Left ventricle myocardium inferior (tissue), 1 donor: ENCODE results near the gene TKTL1. TPM values are rescaled to one million over a fixed set of nuclear protein-coding genes. Genes with fewer than 3 reads are reported as not detected.

Source experiments
- DNase-seq: peaks from one replicate; pipeline ENCODE4 v3.0.0-alpha.2; 2020
- H3K27ac ChIP-seq: fragments of 200-600 bp; replicated peaks from 2 replicates; pipeline ENCODE4 v1.8.0; 2021
- H3K27me3 ChIP-seq: fragments of 200-600 bp; 2 replicates; pipeline ENCODE4 v1.8.0; 2021; ENCODE audit warnings: low read depth
- H3K36me3 ChIP-seq: fragments of 200-600 bp; 2 replicates; pipeline ENCODE4 v1.8.0; 2021
- H3K4me1 ChIP-seq: fragments of 200-600 bp; 2 replicates; pipeline ENCODE4 v1.8.0; 2021
- H3K4me3 ChIP-seq: fragments of 200-600 bp; 2 replicates; pipeline ENCODE4 v1.8.0; 2021; ENCODE audit warnings: mild to moderate bottlenecking, moderate library complexity
- H3K9me3 ChIP-seq: fragments of 200-600 bp; replicated peaks from 2 replicates; pipeline ENCODE4 v1.8.0; 2021
- intact Hi-C: fragments of 100-400 bp; cut with micrococcal nuclease; formaldehyde crosslinking; loops from one replicate; pipeline ENCODE4 v1.11.0; 2022
- total RNA-seq: library from RNA; stranded (reverse); fragmentation: NEBNext Ultra II Directional; extraction: Animal tissue kit (Norgen Biotek cat#: 25700); gene quantifications from one replicate; pipeline ENCODE4 v1.2.1, GENCODE V29; 2021
- TF ChIP-seq, protein P1 (sequence below): fragments of 200-600 bp; IDR thresholded peaks from 2 replicates; pipeline ENCODE4 v1.8.0; 2021; ENCODE audit warnings: antibody characterized with exemption, mild to moderate bottlenecking, borderline replicate concordance
- donor health status: DM: no; HTN: yes; CAD: no; lungs with severe emphysema.

TKTL1 gene
- total RNA-seq, 1 donor from 2014 or later = 11.7 TPM

DNA sequence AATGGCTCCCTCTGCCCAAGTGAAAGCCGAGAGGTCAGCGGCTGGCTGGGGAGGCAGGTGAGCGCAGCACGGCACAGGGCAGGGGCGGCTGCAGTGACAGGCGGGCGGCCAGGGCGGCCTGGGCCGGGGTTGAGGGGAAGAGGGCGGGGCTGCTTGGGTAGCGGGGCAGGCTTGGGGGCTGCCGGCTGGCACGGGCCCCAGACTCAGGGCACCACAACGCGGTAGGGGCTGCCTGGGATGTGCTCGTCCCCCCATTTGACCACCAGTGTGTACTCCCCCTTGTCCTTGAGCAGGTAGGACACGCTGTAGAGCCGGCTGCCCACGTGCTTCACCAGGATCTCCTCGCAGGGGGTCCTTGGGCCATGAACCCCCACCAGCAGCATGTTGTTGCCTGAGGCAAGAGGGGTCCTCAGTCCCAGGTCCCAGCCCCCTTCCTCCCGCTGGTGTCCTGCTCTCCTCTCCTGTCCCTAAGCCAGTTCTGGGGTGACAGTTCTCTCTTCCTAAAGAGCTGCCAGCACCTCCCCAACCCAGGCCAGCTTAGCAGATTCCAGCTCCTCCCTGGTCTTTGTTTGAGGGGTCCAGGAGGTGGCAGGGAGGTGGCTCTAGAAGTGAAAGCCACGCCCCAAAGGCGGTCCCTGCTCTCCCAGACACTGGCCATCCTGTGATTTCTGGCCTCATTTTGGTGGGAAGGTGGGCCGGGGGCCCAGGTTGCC is 53.2 kb downstream of the TKTL1 start:
- TF ChIP-seq, protein P1, sequence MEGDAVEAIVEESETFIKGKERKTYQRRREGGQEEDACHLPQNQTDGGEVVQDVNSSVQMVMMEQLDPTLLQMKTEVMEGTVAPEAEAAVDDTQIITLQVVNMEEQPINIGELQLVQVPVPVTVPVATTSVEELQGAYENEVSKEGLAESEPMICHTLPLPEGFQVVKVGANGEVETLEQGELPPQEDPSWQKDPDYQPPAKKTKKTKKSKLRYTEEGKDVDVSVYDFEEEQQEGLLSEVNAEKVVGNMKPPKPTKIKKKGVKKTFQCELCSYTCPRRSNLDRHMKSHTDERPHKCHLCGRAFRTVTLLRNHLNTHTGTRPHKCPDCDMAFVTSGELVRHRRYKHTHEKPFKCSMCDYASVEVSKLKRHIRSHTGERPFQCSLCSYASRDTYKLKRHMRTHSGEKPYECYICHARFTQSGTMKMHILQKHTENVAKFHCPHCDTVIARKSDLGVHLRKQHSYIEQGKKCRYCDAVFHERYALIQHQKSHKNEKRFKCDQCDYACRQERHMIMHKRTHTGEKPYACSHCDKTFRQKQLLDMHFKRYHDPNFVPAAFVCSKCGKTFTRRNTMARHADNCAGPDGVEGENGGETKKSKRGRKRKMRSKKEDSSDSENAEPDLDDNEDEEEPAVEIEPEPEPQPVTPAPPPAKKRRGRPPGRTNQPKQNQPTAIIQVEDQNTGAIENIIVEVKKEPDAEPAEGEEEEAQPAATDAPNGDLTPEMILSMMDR = no peak
- Histone ChIP-seq H3K9me3 (no peaks in the 10 kb centered on the region), H3K36me3 (peaks cover 54% of the 10 kb centered on the region), H3K4me1 (peaks cover 15% of the 10 kb centered on the region), H3K27me3 (no peaks in the 10 kb centered on the region), H3K27ac (peak overlapping the region; percentile 16), H3K4me3 (no peak overlapping the region)
- no peak for DNase-seq
- intact Hi-C loops = no loop called here

DNA sequence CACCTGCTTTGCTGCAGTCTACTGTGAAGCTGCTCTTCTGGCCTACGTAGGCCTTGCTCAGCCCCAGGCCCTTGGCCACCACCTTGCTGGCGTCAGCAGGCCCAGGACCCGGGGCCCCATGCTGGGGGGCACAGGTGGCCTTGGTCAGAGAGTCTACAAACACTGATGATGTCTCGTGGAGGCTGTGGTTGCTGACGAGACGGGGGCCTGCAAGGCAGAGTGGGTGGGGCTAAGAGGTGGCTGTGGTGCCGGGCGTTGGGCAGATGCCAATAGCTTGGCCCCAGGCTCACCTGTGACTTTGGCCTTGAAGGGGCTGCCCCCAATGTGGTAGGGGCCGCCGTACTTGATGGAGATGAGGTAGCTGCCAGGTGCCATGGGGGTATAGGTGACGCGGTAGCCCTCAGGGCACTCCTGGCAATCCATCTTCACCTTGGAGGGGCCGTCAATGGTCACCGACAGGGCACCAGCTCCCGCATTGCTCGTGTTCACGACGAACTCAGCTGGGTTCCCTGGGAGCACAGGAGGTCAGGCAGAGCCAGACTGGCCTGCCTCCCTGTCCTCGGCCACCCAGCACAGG is 53.9 kb downstream of the TKTL1 start:
- no peaks in the 10 kb centered on the region for H3K9me3 ChIP-seq
- peaks cover 60% of the 10 kb centered on the region for H3K36me3 ChIP-seq
- intact Hi-C loops = no loop called here
- DNase-seq = no peak
- H3K4me1 ChIP-seq = peaks cover 15% of the 10 kb centered on the region
- H3K27ac ChIP-seq = peak overlapping the region; percentile 16
- H3K4me3 ChIP-seq = no peak overlapping the region
- no peaks in the 10 kb centered on the region for H3K27me3 ChIP-seq
- TF ChIP-seq, protein P1 = no peak

DNA sequence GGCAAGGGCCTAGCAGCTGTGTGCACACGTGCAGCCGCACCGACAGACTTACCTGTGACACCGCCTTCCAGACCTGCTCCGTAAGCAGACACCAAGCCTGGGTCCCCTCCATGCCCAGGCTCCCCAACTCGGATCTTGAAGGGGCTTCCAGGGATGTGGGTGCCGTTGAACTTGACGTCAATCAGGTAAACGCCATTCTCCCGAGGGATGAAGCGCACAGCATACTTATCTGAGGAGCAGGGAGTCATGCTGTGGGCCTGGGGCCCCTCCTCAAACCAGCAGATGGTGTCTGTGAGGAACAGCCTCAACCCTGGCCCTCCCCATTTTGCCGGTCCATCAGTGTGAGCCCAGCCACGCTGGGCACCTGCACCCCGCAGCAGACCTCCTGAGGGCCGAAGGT is 54.4 kb downstream of the TKTL1 start:
- no peak overlapping the region for H3K4me3 ChIP-seq
- H3K27me3 ChIP-seq = no peaks in the 10 kb centered on the region
- TF ChIP-seq, protein P1 = no peak
- peaks cover 15% of the 10 kb centered on the region for H3K4me1 ChIP-seq
- H3K27ac ChIP-seq = no peak overlapping the region
- H3K36me3 ChIP-seq = peaks cover 66% of the 10 kb centered on the region
- H3K9me3 ChIP-seq = no peaks in the 10 kb centered on the region
- intact Hi-C loops = no loop called here
- DNase-seq = no peak

DNA sequence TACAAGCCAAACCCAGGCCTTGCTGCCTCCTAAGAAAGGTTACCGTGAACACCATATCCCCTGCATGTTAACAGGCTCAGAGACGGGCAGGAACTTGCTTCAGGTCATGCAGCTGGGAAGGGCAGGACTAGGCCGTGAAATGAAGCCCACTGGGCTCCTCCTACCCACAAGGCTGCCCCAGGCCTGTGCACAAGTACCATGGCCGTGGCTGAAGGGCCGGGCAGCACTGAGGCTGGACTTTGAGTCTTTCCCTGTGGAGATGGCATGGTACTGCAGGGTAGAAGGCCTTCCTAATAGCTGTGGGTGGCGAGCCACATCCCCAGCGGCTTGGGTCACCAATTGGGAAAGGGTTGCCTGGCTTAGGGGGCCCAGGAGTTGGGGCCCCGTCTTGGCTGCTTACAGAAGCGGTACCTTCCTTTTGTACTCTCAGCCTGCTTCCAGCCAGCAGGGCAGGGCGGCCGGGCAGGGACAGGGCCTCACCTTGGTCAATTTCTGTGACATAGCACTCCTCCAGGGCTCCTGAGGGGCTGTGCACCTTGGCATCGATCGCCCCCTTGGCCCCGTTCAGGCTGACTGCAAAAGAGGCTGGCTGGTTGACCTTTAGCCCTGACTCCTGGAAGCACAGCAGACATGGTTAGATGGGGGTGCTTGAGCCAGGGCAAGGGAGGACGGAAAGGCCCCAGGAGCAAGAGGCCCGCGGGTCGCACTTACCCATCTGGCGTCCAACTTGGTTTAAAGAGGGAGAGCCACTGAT is 55.0 kb downstream of the TKTL1 start:
- Histone ChIP-seq H3K27me3 (no peaks in the 10 kb centered on the region), H3K36me3 (peaks cover 72% of the 10 kb centered on the region), H3K9me3 (no peaks in the 10 kb centered on the region), H3K27ac (peak overlapping the region; percentile 5), H3K4me3 (no peak overlapping the region), H3K4me1 (peaks cover 15% of the 10 kb centered on the region)
- TF ChIP-seq, protein P1 = no peak
- no peak for DNase-seq
- intact Hi-C loops = no loop called here

DNA sequence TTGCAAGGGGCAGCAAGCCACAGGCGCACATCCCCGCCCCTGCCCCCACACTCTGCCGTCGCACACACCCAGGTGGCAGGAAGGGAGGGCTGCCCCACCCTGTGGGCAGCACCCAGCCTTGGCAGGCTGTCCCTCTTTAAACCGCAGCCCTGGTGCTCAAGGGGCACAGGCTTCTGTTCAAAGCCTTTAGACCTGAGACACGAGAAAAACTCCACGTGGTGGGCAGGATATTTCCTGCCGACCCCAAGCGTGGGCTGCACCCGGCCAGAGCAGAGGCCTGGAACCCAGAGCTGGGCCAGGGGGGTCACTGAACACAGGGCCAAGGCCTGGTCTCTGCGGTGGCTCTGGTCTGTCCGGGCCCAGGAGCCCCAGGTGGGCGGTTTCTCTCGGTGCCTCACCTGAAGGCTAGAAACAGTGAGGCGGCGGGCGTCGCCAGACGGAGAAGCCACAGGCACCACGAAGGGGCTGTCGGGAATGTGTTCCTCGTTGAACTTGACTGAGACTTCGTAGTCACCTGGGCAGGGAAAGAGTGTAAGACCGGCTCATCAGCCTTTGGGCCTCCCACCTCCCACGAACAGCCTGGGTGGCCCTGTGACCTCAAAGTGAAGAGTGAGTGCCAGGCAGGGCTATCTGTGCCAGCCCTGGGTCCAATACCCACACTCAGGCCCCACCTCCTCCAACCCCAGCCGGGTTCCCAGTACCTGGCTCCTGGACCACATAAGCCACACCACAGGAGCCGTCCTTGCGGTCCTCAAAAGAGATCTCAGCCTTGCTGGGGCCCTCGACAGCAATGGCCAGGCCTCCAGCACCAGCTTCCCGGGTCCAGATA is 55.8 kb downstream of the TKTL1 start:
- Histone ChIP-seq H3K36me3 (peaks cover 79% of the 10 kb centered on the region), H3K4me3 (no peak overlapping the region), H3K27ac (peak overlapping the region; percentile 12), H3K4me1 (peaks cover 15% of the 10 kb centered on the region), H3K9me3 (no peaks in the 10 kb centered on the region), H3K27me3 (no peaks in the 10 kb centered on the region)
- no peak for DNase-seq
- TF ChIP-seq, protein P1 = no peak
- intact Hi-C loops = no loop called here
